ENCODE data around the gene LDB3. TPM values are rescaled to one million over a fixed set of nuclear protein-coding genes. Genes with fewer than 3 reads are reported as not detected.

LDB3 gene
- total and polyA plus RNA-seq, 9 of the 15 experiments (the other 6 are each of a cell fraction or from before 2014, with no cell fraction given): 0.03 TPM; not detected in 8

GRCh38 chr10:86642499-86642898 is 25.8 kb upstream of the LDB3 start (continued):
- TF ChIP-seq SRSF3 (IDR thresholded peaks at IDR 0.05; ENCODE audit: insufficient read depth, low read length): no peak

GRCh38 chr10:86644152-86644793 is 24.0 kb upstream of the LDB3 start:
- DNase-seq (ENCODE audit: extremely low read depth in 1 of 4, low spot score in 3 of 4) (no peak), ATAC-seq (peak; percentile 55; the same call in 1 of the 3 replicates), FAIRE-seq (no peak)
- POLR2A ChIA-PET: interaction anchor here (0.6 kb wide), 1 partner anchor 231 kb away, joined by 3 read pairs; no protein-coding TSS in a partner anchor
- H3K4me3 ChIP-seq: no peak overlapping the region
- no TSS peak for BruUV-seq (replicated peaks)
- no peak overlapping the region for H3K4me2 ChIP-seq (ENCODE audit: insufficient read depth, low read length)
- no peaks in the 10 kb centered on the region for H3K9me1 ChIP-seq (ENCODE audit: control insufficient read depth, insufficient read depth, low read length)
- TF ChIP-seq RAD21 (CRISPR knock-in tag; conservative IDR thresholded peaks at IDR 0.05 in 1 of 2, IDR thresholded peaks at IDR 0.05 in 1 of 2) (0 out of 4 replicates have a peak, but pooled peaks of 1 of the 2 experiments have one; percentile 8), CTCF (IDR thresholded peaks at IDR 0.05 in 2 of 3, conservative IDR thresholded peaks at IDR 0.05 in 1 of 3; ENCODE audit: insufficient read depth in 2 of 3, low read depth in 1 of 3, low read length in 3 of 3) (peak in 1 of 3 experiments; percentile 37; a peak in 1 of 6 replicates), NFRKB (IDR thresholded peaks at IDR 0.05; ENCODE audit: low read depth) (no peak)
- H3K9ac ChIP-seq (ENCODE audit: insufficient read depth in 1 of 2, low read depth in 2 of 2, low read length in 2 of 2): no peak overlapping the region
- H2AFZ ChIP-seq (ENCODE audit: low read depth, low read length): no peak overlapping the region
- no peak overlapping the region for H3K27ac ChIP-seq (ENCODE audit: extremely low read depth, low read depth, low read length)
- in situ Hi-C loops (cut with MboI): no loop called here
- H3K27me3 ChIP-seq (ENCODE audit: control insufficient read depth in 2 of 2, insufficient read depth in 2 of 2, low read length in 2 of 2): peaks cover 0 to 20% of the 10 kb centered on the region in 2 experiments; a peak in 2 of 5 replicates
- H4K20me1 ChIP-seq (replicated peaks; ENCODE audit: control insufficient read depth, insufficient read depth, low read length): no peaks in the 10 kb centered on the region
- WGBS (ENCODE audit: insufficient coverage, low coverage, missing lambda C conversion rate): 0% methylated on average over 2 of the region's 5 CpGs
- H3K79me2 ChIP-seq (ENCODE audit: control insufficient read depth, insufficient read depth, low read length): no peaks in the 10 kb centered on the region
- H3K9me3 ChIP-seq (replicated peaks; ENCODE audit: control insufficient read depth, insufficient read depth, low read depth, low read length): no peaks in the 10 kb centered on the region
- no peaks in the 10 kb centered on the region; a peak in 1 of 5 replicates for H3K4me1 ChIP-seq (replicated peaks in 1 of 2; ENCODE audit: control insufficient read depth in 2 of 2, insufficient read depth in 2 of 2, low read length in 2 of 2)
- intact Hi-C loops (cut with micrococcal nuclease): no loop called here
- CTCF ChIA-PET (ENCODE audit: low intra/inter-chr PET ratio): no interaction called here
- no peaks in the 10 kb centered on the region for H3K36me3 ChIP-seq (ENCODE audit: control insufficient read depth, insufficient read depth, low read length)
